ENCODE data around the gene KIAA1549. TPM values are rescaled to one million over a fixed set of nuclear protein-coding genes. Genes with fewer than 3 reads are reported as not detected.

KIAA1549 gene
- total RNA-seq, 2 experiments from 2014 or later: not detected

GRCh38 chr7:138932870-138933269 is 48.3 kb downstream of the KIAA1549 start:
- ChIA-PET CTCF (no interaction called here), POLR2A (no interaction called here)
- ATAC-seq (ENCODE audit: poor library complexity) (no peak), DNase-seq (no peak)
- no peak overlapping the region for H3K4me3 ChIP-seq (ENCODE audit: low read length)
- no peaks in the 10 kb centered on the region for H3K36me3 ChIP-seq (ENCODE audit: insufficient read depth, low read length)
- H3K4me1 ChIP-seq (ENCODE audit: insufficient read depth, low read length): no peaks in the 10 kb centered on the region
- Mint-ChIP-seq H3K27ac (no peak overlapping the region), H3K36me3 (ENCODE audit: low read depth) (no peaks in the 10 kb centered on the region), H3K4me3 (no peak overlapping the region), H3K4me1 (ENCODE audit: low read depth) (no peaks in the 10 kb centered on the region), H3K27me3 (no peaks in the 10 kb centered on the region), H3K9me3 (no peaks in the 10 kb centered on the region)
- no peaks in the 10 kb centered on the region for H3K9me3 ChIP-seq (ENCODE audit: control insufficient read depth in 1 of 2, insufficient read depth in 1 of 2, low read length in 2 of 2)
- TF ChIP-seq, protein P1, sequence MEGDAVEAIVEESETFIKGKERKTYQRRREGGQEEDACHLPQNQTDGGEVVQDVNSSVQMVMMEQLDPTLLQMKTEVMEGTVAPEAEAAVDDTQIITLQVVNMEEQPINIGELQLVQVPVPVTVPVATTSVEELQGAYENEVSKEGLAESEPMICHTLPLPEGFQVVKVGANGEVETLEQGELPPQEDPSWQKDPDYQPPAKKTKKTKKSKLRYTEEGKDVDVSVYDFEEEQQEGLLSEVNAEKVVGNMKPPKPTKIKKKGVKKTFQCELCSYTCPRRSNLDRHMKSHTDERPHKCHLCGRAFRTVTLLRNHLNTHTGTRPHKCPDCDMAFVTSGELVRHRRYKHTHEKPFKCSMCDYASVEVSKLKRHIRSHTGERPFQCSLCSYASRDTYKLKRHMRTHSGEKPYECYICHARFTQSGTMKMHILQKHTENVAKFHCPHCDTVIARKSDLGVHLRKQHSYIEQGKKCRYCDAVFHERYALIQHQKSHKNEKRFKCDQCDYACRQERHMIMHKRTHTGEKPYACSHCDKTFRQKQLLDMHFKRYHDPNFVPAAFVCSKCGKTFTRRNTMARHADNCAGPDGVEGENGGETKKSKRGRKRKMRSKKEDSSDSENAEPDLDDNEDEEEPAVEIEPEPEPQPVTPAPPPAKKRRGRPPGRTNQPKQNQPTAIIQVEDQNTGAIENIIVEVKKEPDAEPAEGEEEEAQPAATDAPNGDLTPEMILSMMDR (IDR thresholded peaks at IDR 0.05): no peak
- intact Hi-C loops (cut with DNase I, micrococcal nuclease): no loop called here
- no peak overlapping the region for H3K27ac ChIP-seq (ENCODE audit: low read depth in 1 of 2, low read length in 2 of 2)
- H3K27me3 ChIP-seq (ENCODE audit: control insufficient read depth in 1 of 2, insufficient read depth in 2 of 2, low read length in 2 of 2): no peaks in the 10 kb centered on the region

DNA sequence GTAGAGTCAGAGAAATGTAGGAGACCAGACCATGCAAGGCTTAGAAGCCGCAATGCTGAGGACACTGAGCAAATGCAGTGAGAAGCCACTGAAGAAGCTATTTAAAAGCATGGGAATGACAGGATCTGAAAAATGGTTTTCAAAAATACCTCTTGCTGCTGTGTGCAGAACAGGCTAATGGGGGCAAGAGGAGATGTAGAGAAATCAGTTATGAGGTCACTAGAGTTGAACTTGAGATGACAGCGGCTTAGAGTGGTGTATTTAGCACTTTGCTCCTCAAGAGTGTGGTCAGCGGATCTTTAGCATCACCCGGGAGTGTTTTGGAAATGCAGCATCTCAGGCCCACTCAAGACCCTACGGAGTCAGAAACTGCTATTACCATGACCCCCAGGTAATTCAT is 48.8 kb downstream of the KIAA1549 start:
- no peaks in the 10 kb centered on the region for H3K4me1 ChIP-seq (ENCODE audit: insufficient read depth, low read length)
- DNase-seq: no peak
- no peak overlapping the region for H3K27ac ChIP-seq (ENCODE audit: low read depth in 1 of 2, low read length in 2 of 2)
- ChIA-PET POLR2A (no interaction called here), CTCF (no interaction called here)
- H3K9me3 Mint-ChIP-seq: no peaks in the 10 kb centered on the region
- no peaks in the 10 kb centered on the region for H3K36me3 Mint-ChIP-seq (ENCODE audit: low read depth)
- no peaks in the 10 kb centered on the region for H3K27me3 ChIP-seq (ENCODE audit: control insufficient read depth in 1 of 2, insufficient read depth in 2 of 2, low read length in 2 of 2)
- no peak overlapping the region for H3K27ac Mint-ChIP-seq
- intact Hi-C loops (cut with DNase I, micrococcal nuclease): no loop called here
- no peaks in the 10 kb centered on the region for H3K4me1 Mint-ChIP-seq (ENCODE audit: low read depth)
- no peak for ATAC-seq (ENCODE audit: poor library complexity)
- H3K27me3 Mint-ChIP-seq: no peaks in the 10 kb centered on the region
- H3K36me3 ChIP-seq (ENCODE audit: insufficient read depth, low read length): no peaks in the 10 kb centered on the region
- no peaks in the 10 kb centered on the region for H3K9me3 ChIP-seq (ENCODE audit: control insufficient read depth in 1 of 2, insufficient read depth in 1 of 2, low read length in 2 of 2)
- no peak overlapping the region for H3K4me3 ChIP-seq (ENCODE audit: low read length)
- no peak overlapping the region for H3K4me3 Mint-ChIP-seq
- TF ChIP-seq, protein P1 (IDR thresholded peaks at IDR 0.05): no peak

- ChIA-PET POLR2A (no interaction called here), CTCF (no interaction called here)
- Mint-ChIP-seq H3K36me3 (ENCODE audit: low read depth) (no peaks in the 10 kb centered on the region), H3K4me3 (no peak overlapping the region), H3K27me3 (no peaks in the 10 kb centered on the region), H3K9me3 (no peaks in the 10 kb centered on the region), H3K27ac (no peak overlapping the region), H3K4me1 (ENCODE audit: low read depth) (no peaks in the 10 kb centered on the region)
- ATAC-seq (ENCODE audit: poor library complexity) (no peak), DNase-seq (no peak)
- Histone ChIP-seq H3K9me3 (ENCODE audit: control insufficient read depth in 1 of 2, insufficient read depth in 1 of 2, low read length in 2 of 2) (no peaks in the 10 kb centered on the region), H3K27me3 (ENCODE audit: control insufficient read depth in 1 of 2, insufficient read depth in 2 of 2, low read length in 2 of 2) (no peaks in the 10 kb centered on the region), H3K36me3 (ENCODE audit: insufficient read depth, low read length) (no peaks in the 10 kb centered on the region), H3K27ac (ENCODE audit: low read depth in 1 of 2, low read length in 2 of 2) (no peak overlapping the region), H3K4me1 (ENCODE audit: insufficient read depth, low read length) (no peaks in the 10 kb centered on the region), H3K4me3 (ENCODE audit: low read length) (no peak overlapping the region)
- intact Hi-C loops (cut with DNase I, micrococcal nuclease): no loop called here
- TF ChIP-seq, protein P1 (IDR thresholded peaks at IDR 0.05): no peak
Observed at GRCh38 chr7:138929969-138930368, 51.2 kb downstream of the KIAA1549 start.

All from CD4-positive, alpha-beta T cell (primary cell).